ENCODE measurements around the gene OPN4.

The OPN4 gene

DNA sequence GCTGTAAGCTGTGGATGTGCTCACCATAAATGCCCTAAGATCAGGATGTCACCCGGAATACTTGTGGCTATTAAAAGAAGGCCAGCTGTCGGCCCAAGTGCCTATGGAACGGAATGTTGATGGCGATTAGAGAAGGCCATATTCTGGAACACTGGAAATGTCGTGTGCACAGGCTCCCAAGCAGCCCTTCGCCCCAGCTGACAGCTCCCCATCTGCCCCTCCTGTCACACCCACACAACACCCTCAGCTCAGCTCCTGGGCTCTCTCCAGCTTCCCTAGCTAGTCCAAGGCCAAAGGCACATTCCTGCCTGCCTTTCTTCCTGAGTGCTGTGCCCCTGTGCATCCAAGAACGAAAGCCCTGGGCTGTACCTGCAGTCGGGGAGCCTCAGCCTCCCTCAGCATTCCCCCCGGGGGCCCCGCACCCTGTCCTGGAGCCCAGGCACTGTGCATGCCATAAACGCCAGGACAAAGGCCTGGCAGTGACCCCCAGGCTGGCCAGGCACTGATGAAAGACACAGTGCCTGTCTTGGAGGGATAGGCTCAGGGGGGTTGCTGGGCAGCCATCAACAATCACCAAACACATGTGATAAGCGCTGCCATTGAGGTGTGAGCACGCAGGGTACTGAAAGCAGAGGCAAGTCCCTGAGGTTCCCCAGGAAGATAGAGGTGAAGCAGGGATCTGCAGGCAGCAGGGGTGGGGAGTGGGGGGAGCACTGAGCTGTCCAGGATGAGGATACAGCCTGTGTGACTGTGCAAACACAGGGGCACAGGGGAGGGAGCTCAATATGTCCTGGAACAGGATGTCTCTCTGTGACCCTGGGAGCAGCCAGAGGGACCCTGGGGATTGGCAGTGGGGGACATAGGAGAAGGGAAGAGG, 10.2 kb downstream of the OPN4 start:
- Mint-ChIP-seq H3K36me3 (no peaks in the 10 kb centered on the region), H3K27me3 (no peaks in the 10 kb centered on the region), H3K9me3 (ENCODE audit: low read depth) (no peaks in the 10 kb centered on the region), H3K4me3 (no peak overlapping the region), H3K4me1 (ENCODE audit: low read depth) (no peaks in the 10 kb centered on the region), H3K27ac (no peak overlapping the region)

DNA sequence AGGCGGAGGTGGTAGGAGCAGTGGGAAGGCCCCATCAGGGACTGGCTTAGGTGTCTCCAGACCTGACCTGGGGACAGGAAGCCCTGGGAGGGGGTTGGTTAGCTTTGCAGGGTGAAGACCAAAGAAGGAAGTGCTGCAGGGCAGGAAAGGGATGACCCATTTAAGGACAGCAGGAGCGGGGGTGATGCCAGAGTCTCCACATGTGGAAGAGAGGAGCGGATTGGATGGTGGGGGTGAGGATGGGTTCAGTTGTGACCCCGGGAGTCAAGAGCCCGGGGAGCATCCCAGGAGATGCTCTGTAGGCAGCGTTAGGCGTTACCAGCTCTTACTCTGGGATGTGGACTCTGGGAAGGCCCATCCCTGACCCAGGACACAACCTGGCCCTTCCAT, 10.9 kb downstream of the OPN4 start:
- H3K4me3 Mint-ChIP-seq = no peak overlapping the region
- no peaks in the 10 kb centered on the region for H3K36me3 Mint-ChIP-seq
- H3K27me3 Mint-ChIP-seq = no peaks in the 10 kb centered on the region
- no peak overlapping the region for H3K27ac Mint-ChIP-seq
- no peaks in the 10 kb centered on the region for H3K9me3 Mint-ChIP-seq (ENCODE audit: low read depth)
- H3K4me1 Mint-ChIP-seq (ENCODE audit: low read depth) = no peaks in the 10 kb centered on the region

DNA sequence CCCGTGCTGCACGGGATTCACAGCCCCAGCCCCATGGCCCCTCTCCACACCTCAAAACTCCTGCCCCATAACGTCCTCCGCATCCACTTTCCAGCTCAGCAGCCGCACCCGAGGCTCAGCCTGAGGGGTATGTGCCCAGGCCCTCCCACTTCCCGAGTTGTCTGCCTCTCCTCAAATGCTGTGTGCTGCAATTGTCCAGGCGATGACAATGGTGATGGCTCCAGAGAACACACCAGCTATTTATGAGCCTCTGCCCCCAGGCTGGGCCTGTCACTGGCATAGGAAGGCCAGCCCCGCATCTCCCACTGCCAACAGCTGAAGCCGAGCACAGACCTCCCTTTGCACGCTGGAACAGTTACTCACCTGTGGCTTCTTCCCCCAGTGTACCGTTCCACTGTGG, 11.5 kb downstream of the OPN4 start:
- no peak overlapping the region for H3K4me3 Mint-ChIP-seq
- no peaks in the 10 kb centered on the region for H3K9me3 Mint-ChIP-seq (ENCODE audit: low read depth)
- no peaks in the 10 kb centered on the region for H3K4me1 Mint-ChIP-seq (ENCODE audit: low read depth)
- H3K27me3 Mint-ChIP-seq = no peaks in the 10 kb centered on the region
- no peaks in the 10 kb centered on the region for H3K36me3 Mint-ChIP-seq
- no peak overlapping the region for H3K27ac Mint-ChIP-seq

DNA sequence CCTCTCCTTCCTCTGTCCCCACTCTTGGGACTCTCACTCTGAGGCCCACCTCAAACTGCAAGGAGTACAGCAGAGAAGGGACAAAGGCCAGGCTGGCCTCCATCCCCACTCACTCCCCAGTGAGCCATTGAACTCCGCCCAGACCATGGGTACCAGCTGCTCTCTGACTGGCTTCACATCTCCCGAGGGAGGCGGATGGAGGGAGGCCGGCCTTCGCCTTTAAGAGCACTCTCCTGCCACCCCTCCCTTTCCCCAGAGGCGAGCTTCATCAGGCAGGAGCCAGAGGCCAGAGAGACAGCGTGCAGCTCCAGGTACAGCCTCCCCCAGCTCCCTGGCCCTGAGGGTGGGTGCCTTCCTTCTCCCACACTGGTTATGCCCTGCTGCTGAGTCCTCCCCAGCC, 12.2 kb downstream of the OPN4 start:
- H3K36me3 Mint-ChIP-seq = no peaks in the 10 kb centered on the region
- H3K9me3 Mint-ChIP-seq (ENCODE audit: low read depth) = no peaks in the 10 kb centered on the region
- no peak overlapping the region for H3K27ac Mint-ChIP-seq
- no peak overlapping the region for H3K4me3 Mint-ChIP-seq
- no peaks in the 10 kb centered on the region for H3K4me1 Mint-ChIP-seq (ENCODE audit: low read depth)
- H3K27me3 Mint-ChIP-seq = no peaks in the 10 kb centered on the region

DNA sequence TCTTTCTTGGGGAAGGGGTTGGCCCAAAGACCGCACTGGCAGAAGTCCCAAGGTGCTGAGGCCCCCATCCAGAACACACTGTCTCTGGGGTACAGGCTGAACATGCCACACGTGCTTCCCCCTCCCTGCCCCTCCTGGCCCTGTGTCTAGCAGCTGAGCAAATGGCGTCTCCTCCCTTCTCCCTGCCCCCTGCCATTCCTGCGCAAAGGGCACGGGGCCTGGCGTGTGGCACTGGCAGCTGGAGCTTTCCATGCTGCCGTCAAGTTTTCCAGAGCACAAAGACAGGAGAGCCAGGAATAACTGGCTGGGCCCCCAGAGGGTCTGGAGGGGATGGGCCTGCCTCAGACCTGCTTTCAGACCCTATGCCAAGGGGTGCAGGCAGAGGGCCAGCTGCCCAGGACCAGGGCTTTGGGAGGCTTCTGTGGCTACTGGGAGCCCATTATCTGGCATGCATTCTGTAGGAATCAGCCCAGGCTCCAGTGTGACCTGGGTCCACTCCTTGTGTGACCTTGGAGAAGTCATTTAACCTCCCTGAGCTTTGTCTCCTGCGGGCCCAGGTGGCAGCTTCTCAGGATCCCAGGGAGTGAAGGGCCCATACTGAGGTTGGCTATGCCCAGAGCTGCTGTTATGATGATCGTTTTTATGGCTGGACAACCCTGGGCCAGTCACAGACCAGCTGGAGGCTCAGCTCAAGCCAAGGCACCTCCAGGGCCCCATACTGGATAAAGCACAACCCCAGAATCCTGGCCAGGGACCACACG, 13.3 kb downstream of the OPN4 start:
- H3K27ac Mint-ChIP-seq = no peak overlapping the region
- H3K9me3 Mint-ChIP-seq (ENCODE audit: low read depth) = no peaks in the 10 kb centered on the region
- H3K27me3 Mint-ChIP-seq = no peaks in the 10 kb centered on the region
- H3K4me1 Mint-ChIP-seq (ENCODE audit: low read depth) = no peaks in the 10 kb centered on the region
- no peak overlapping the region for H3K4me3 Mint-ChIP-seq
- no peaks in the 10 kb centered on the region for H3K36me3 Mint-ChIP-seq

DNA sequence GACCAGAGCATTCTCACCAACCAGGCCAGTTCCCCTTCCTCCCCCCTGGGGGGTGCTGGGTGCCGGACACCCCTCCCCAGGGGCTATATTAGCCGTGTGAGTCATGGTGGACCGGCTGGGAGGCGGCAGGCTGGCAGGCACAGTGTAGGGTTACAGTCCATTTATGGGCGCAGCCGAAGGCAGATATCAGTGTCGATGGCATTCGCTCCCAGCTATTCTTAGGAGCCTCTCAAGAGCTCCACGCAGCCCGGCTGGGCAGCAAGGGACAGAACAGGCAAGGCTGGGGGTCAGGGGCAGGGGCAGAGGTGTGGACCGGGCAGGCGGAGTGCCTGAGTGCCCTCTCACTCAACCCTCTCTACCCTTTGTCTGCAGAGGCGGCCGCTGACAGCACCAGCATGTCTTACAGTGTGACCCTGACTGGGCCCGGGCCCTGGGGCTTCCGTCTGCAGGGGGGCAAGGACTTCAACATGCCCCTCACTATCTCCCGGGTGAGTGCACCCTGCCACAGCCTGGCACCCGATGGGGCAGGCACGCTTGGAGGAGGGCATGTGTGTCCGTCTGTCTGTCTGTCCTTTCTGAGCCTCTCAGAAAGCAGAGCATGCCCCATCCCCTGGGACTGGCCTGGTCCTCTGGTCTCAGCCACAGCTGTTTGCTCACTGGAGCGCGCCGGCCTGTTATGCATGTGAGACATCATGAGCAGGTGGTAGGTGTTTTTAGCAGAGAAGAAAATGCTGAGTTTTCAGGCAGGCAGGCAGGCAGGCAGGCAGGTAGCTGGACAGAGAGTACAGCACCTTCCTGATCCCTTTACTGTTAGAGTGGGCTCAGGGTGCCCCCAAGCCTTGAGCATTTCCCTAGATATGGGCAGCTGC, 14.2 kb downstream of the OPN4 start, which contains the start of gene LDB3:
Gene LDB3, plus strand, starts transcription at position 215 of the 869 bp plus-strand sequence. Its CDS starts 181 bp downstream, at position 396.
- Mint-ChIP-seq H3K27ac (no peak within 1 kb of the TSS), H3K4me3 (no peak within 1 kb of the TSS), H3K36me3 (no peaks in the 10 kb centered on the region)

DNA sequence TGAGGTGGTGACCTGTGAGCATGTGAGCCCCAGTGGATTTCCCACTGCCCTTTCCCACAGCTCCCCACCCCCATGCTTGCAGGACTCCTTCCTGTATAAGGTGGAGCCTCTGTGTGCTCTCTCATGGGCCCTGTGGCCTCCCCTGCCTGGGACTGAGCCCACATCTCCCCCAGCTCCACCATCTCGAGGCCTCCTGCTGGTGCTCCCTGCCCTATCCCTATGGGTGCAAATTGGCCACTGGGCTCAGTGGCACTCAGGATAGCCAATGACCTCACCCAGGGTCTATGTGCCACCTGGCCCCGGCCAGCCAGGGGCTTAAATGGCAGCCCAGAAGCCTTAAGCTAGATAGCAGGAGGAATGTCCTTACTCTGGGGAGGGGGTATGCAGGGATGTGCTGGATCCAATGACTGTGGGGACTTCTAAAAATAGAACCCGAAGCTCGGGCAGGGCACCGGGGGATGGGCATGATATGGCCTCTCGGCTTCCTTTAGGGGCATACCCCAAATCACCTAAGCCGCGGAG, 16.0 kb downstream of the OPN4 start:
- H3K36me3 Mint-ChIP-seq = no peaks in the 10 kb centered on the region
- H3K27ac Mint-ChIP-seq = no peak overlapping the region
- no peaks in the 10 kb centered on the region for H3K9me3 Mint-ChIP-seq (ENCODE audit: low read depth)
- no peak overlapping the region for H3K4me3 Mint-ChIP-seq
- H3K27me3 Mint-ChIP-seq = no peaks in the 10 kb centered on the region
- no peaks in the 10 kb centered on the region for H3K4me1 Mint-ChIP-seq (ENCODE audit: low read depth)

More for the DNA sequence above, 14.2 kb downstream of the OPN4 start, which contains the start of gene LDB3:
- Mint-ChIP-seq H3K9me3 (ENCODE audit: low read depth) (no peaks in the 10 kb centered on the region), H3K27me3 (no peaks in the 10 kb centered on the region), H3K4me1 (ENCODE audit: low read depth) (no peaks in the 10 kb centered on the region)

DNA sequence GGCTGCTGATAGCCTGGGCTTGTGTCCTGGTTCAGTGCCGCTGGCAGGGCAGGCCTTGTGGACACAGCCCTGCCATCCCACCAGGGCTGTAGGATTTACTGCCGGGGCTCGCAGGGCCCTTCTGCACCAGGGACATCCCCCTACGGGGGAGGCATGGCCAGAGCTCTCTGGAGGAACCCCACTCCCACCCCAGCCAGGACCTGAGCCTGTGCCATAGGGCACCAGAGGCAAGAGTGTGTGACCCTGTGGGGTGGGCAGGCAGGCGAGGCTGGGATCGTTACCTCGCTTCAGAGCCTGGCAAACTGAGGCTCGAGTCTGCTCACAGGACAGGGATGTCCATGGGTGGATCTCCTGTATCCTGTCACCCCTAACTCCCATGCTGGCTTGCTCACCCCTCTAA, 16.5 kb downstream of the OPN4 start:
- no peak overlapping the region for H3K4me3 Mint-ChIP-seq
- no peaks in the 10 kb centered on the region for H3K36me3 Mint-ChIP-seq
- H3K27me3 Mint-ChIP-seq = no peaks in the 10 kb centered on the region
- no peaks in the 10 kb centered on the region for H3K4me1 Mint-ChIP-seq (ENCODE audit: low read depth)
- no peaks in the 10 kb centered on the region for H3K9me3 Mint-ChIP-seq (ENCODE audit: low read depth)
- no peak overlapping the region for H3K27ac Mint-ChIP-seq

DNA sequence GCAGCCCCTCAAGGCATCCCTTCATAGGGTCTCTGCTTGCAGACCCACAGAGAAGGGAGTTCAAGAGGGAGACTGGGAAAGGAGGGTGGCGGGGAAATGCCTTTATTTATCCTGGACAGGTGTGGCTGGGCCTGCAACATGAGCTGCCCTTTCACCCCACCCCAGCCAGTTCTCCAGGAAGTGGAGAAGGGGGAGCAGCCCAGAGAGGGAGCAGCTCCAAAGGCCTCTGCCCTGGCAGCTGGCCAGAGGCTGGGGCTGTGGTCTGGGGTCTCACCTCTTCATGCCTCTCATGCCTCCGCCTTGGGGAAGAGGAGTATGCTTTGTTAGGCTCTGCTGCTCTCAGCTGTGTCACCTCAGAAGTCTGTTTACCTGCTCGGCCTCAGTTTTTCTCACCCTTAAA, 17.1 kb downstream of the OPN4 start:
- H3K36me3 Mint-ChIP-seq = no peaks in the 10 kb centered on the region

DNA sequence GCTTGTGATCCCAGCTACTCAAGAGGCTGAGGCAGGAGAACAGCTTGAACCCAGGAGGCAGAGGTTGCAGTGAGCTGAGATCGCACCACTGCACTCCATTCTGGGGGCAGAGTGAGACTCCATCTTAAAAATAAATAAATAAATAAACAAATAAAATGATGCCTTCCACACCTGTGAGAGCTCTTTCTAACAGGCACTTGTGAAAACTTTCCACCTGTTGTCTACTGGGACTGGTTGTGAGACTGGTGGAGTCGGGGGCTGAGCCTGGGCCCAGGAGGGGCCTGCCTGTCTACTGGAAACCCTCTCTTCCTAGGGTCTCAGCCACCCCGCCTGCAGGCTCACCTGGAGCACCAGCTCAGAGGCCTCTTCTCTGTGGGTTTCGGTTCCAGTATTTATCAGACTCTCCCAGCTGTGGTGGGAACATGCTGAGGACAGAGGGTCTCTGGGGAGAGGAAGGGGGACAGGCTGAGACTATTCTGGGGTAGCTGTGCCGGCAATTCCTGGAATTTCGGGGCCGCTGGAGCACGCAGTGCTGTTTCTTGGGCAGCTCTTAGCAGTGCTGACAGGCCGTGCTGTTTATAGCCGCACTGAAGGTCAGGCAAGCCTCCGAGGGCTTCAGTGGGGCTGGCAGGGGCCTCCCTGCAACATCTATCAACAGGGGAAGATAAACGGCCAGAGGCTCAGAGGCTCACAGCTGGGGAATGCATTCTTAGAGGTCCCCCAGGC, 17.8 kb downstream of the OPN4 start:
- no peaks in the 10 kb centered on the region for H3K4me1 Mint-ChIP-seq (ENCODE audit: low read depth)
- H3K27me3 Mint-ChIP-seq = no peaks in the 10 kb centered on the region
- H3K9me3 Mint-ChIP-seq (ENCODE audit: low read depth) = no peaks in the 10 kb centered on the region
- H3K27ac Mint-ChIP-seq = no peak overlapping the region
- H3K4me3 Mint-ChIP-seq = no peak overlapping the region
- H3K36me3 Mint-ChIP-seq = no peaks in the 10 kb centered on the region

More for the DNA sequence above, 17.1 kb downstream of the OPN4 start:
- Mint-ChIP-seq H3K27me3 (no peaks in the 10 kb centered on the region), H3K27ac (no peak overlapping the region), H3K4me1 (ENCODE audit: low read depth) (no peaks in the 10 kb centered on the region), H3K9me3 (ENCODE audit: low read depth) (no peaks in the 10 kb centered on the region), H3K4me3 (no peak overlapping the region)

DNA sequence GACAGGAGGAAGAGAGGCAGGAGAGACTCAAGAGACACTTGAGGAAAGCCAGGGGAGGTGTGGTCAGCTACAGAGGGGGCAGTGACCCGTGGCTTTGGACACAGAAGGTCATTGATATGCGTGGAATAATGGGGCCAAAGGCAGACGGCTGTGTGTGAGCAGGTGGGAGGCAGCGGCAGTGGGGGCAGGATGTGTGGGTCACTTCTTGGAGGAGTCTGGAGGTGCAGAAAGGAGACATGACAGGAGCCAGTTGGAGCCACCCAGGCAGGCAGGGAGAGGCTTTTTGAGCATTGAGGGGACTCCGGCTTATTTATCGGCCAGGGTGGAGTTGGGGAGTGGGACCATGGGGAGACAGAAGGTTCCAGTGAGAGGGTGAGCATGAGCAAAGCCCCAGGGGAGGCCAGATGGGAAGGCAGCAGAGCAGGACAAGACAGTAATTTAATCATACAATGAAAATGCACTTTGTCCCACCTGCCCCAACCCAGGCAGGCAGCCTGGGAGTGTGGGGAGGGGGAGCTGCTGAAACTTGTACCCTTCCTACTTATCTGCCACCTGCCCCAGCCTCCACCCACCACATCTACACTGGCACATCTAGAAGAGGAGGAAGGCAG, 19.0 kb downstream of the OPN4 start:
- Mint-ChIP-seq H3K4me3 (no peak overlapping the region), H3K27ac (no peak overlapping the region), H3K27me3 (no peaks in the 10 kb centered on the region), H3K4me1 (ENCODE audit: low read depth) (no peaks in the 10 kb centered on the region), H3K9me3 (ENCODE audit: low read depth) (no peaks in the 10 kb centered on the region), H3K36me3 (no peaks in the 10 kb centered on the region)

DNA sequence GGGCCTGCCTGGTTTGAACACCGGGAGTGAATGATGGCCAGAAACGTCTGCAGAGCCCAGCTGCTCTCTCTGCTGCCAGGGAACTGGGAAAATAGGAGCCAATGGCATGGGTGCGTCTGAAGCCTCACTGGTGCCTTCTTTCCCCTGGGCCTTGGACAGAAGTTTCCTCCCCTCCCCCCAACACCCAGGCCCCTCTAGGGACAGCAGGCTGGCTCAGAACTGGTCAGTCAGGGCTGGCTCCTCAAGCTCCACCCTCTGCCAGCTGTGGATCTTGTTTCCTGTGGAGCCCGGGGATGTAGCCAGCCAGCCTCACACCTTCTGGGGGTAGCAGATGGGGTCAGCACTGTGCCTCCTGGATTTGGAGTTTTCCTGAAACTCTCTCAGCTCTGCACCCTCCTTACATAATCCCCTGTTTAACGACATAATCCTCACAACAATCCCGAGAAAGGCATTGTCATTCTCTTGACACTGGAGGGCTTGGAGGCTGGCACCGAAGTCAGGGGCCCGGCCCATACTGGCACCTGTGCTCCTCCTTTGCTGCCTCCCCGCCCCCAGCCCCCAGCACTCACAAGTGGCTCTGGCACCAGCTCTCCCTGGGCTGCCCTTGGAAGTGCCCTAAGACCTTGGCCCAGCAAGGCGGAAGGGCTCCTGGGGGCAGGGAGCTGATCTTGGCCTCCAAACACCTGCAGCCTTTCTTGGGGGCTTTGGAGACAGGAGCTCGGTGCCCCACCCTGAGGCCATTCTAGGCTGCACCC, 19.7 kb downstream of the OPN4 start:
- H3K36me3 Mint-ChIP-seq = no peaks in the 10 kb centered on the region
- H3K4me1 Mint-ChIP-seq (ENCODE audit: low read depth) = no peaks in the 10 kb centered on the region
- H3K4me3 Mint-ChIP-seq = no peak overlapping the region
- H3K27ac Mint-ChIP-seq = no peak overlapping the region
- no peaks in the 10 kb centered on the region for H3K9me3 Mint-ChIP-seq (ENCODE audit: low read depth)
- no peaks in the 10 kb centered on the region for H3K27me3 Mint-ChIP-seq

DNA sequence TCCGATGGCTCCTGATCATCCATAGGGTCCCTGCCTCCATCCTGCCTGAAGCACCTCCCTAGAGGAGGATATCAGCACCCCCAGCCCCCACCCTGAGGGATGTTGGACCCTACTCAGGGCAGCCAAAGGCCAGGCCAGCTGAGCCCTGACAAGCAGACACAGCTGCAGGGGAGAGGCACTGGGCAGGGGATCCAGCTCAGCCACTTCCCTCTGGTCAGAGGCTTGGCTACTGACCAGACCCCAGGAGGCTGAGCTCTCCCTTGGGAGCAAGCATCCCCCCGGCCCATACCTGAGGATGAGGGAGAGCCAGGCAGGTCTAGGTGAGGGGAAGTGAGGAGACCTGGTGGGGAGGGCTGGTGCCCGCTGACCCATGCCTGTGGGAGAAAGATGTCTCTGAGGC, 20.6 kb downstream of the OPN4 start:
- H3K9me3 Mint-ChIP-seq (ENCODE audit: low read depth) = no peaks in the 10 kb centered on the region
- no peak overlapping the region for H3K4me3 Mint-ChIP-seq
- no peak overlapping the region for H3K27ac Mint-ChIP-seq
- no peaks in the 10 kb centered on the region for H3K36me3 Mint-ChIP-seq
- H3K4me1 Mint-ChIP-seq (ENCODE audit: low read depth) = no peaks in the 10 kb centered on the region
- no peaks in the 10 kb centered on the region for H3K27me3 Mint-ChIP-seq

Data from activated naive CD8-positive, alpha-beta T cell (primary cell).